ENCODE measurements around the gene TUNAR. TPM values are rescaled to one million over a fixed set of nuclear protein-coding genes. Genes with fewer than 3 reads are reported as not detected.

TUNAR gene
- total RNA-seq, 4 donors from 2014 or later, result not detected

DNA sequence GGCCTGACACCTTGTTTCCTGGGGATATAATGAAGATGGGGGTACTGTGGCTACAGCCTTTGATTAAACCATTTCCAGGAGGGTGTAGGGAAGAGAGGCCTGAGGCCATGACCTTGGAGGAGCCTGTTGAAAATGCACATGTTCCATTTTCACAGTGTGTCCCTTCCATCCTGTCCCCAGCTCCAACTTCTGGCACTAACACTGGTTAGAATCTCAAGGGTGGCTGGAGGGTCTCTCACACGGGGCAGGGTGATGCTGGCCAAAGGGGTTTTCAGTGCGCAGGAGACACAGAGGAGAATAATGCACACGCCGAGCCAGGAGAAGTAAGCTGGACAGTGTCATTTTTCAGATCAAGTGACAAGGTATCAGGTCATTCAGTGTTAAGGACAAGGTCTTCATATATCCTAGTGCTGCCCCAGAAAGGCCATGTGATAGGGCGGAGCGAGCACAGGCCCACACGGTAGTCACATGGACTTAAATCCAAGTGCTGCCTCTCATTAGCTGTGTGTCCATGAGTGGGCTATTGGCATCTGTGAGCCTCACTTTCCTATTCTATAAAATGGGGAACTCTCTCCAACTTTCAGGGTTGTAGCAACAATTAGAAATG, 36.4 kb upstream of the TUNAR start:
- H3K27ac ChIP-seq, result no peak overlapping the region
- no peaks in the 10 kb centered on the region for H3K4me1 ChIP-seq
- no peaks in the 10 kb centered on the region for H3K9me3 ChIP-seq
- no peak for DNase-seq
- no peak for TF ChIP-seq POLR2A (IDR thresholded peaks at IDR 0.05)
- TF ChIP-seq, protein P1, sequence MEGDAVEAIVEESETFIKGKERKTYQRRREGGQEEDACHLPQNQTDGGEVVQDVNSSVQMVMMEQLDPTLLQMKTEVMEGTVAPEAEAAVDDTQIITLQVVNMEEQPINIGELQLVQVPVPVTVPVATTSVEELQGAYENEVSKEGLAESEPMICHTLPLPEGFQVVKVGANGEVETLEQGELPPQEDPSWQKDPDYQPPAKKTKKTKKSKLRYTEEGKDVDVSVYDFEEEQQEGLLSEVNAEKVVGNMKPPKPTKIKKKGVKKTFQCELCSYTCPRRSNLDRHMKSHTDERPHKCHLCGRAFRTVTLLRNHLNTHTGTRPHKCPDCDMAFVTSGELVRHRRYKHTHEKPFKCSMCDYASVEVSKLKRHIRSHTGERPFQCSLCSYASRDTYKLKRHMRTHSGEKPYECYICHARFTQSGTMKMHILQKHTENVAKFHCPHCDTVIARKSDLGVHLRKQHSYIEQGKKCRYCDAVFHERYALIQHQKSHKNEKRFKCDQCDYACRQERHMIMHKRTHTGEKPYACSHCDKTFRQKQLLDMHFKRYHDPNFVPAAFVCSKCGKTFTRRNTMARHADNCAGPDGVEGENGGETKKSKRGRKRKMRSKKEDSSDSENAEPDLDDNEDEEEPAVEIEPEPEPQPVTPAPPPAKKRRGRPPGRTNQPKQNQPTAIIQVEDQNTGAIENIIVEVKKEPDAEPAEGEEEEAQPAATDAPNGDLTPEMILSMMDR (IDR thresholded peaks at IDR 0.05), result no peak
- H3K4me3 ChIP-seq, result no peak overlapping the region
- H3K36me3 ChIP-seq, result no peaks in the 10 kb centered on the region
- no peaks in the 10 kb centered on the region for H3K27me3 ChIP-seq

GRCh38 chr14:95841668-95842067, 35.0 kb upstream of the TUNAR start:
- Histone ChIP-seq H3K36me3 (no peaks in the 10 kb centered on the region), H3K27ac (no peak overlapping the region), H3K4me3 (no peak overlapping the region), H3K9me3 (no peaks in the 10 kb centered on the region), H3K4me1 (no peaks in the 10 kb centered on the region), H3K27me3 (no peaks in the 10 kb centered on the region)
- no peak for TF ChIP-seq POLR2A (IDR thresholded peaks at IDR 0.05)
- TF ChIP-seq, protein P1 (IDR thresholded peaks at IDR 0.05), result no peak
- DNase-seq, result no peak

GRCh38 chr14:95849761-95850160, 26.9 kb upstream of the TUNAR start:
- TF ChIP-seq POLR2A (IDR thresholded peaks at IDR 0.05), result no peak
- TF ChIP-seq, protein P1 (IDR thresholded peaks at IDR 0.05), result no peak

GRCh38 chr14:95850429-95850828, 26.2 kb upstream of the TUNAR start:
- H3K27ac ChIP-seq, result no peak overlapping the region
- TF ChIP-seq, protein P1 (IDR thresholded peaks at IDR 0.05), result no peak
- no peak for TF ChIP-seq POLR2A (IDR thresholded peaks at IDR 0.05)
- no peak overlapping the region for H3K4me3 ChIP-seq
- H3K27me3 ChIP-seq, result no peaks in the 10 kb centered on the region
- no peaks in the 10 kb centered on the region for H3K4me1 ChIP-seq
- DNase-seq, result no peak
- no peaks in the 10 kb centered on the region for H3K36me3 ChIP-seq
- H3K9me3 ChIP-seq, result no peaks in the 10 kb centered on the region

More at GRCh38 chr14:95849761-95850160, 26.9 kb upstream of the TUNAR start:
- H3K9me3 ChIP-seq, result no peaks in the 10 kb centered on the region
- no peak overlapping the region for H3K27ac ChIP-seq
- H3K4me1 ChIP-seq, result no peaks in the 10 kb centered on the region
- DNase-seq, result no peak
- no peaks in the 10 kb centered on the region for H3K27me3 ChIP-seq
- H3K4me3 ChIP-seq, result no peak overlapping the region
- H3K36me3 ChIP-seq, result no peaks in the 10 kb centered on the region

GRCh38 chr14:95855606-95856005, 21.0 kb upstream of the TUNAR start:
- no peak for DNase-seq
- TF ChIP-seq POLR2A (IDR thresholded peaks at IDR 0.05), result no peak
- TF ChIP-seq, protein P1 (IDR thresholded peaks at IDR 0.05), result no peak
- H3K36me3 ChIP-seq, result no peaks in the 10 kb centered on the region
- no peaks in the 10 kb centered on the region for H3K4me1 ChIP-seq
- H3K9me3 ChIP-seq, result no peaks in the 10 kb centered on the region
- no peak overlapping the region for H3K4me3 ChIP-seq
- no peak overlapping the region for H3K27ac ChIP-seq
- H3K27me3 ChIP-seq, result no peaks in the 10 kb centered on the region

GRCh38 chr14:95857275-95857674, 19.4 kb upstream of the TUNAR start:
- TF ChIP-seq, protein P1 (IDR thresholded peaks at IDR 0.05), result no peak
- TF ChIP-seq POLR2A (IDR thresholded peaks at IDR 0.05), result no peak
- H3K9me3 ChIP-seq, result no peaks in the 10 kb centered on the region
- DNase-seq, result no peak
- H3K27me3 ChIP-seq, result no peaks in the 10 kb centered on the region
- no peak overlapping the region for H3K27ac ChIP-seq
- no peak overlapping the region for H3K4me3 ChIP-seq
- H3K4me1 ChIP-seq, result no peaks in the 10 kb centered on the region
- H3K36me3 ChIP-seq, result no peaks in the 10 kb centered on the region
